ENCODE measurements around the gene NPPC. TPM values are rescaled to one million over a fixed set of nuclear protein-coding genes. Genes with fewer than 3 reads are reported as not detected.
A peak's percentile ranks its signal among the peaks of the same experiment; 100 is the strongest.

Gene NPPC
- total RNA-seq, 4 donors from 2014 or later: not detected

GRCh38 chr2:231900486-231900942, 25.7 kb downstream of the NPPC start:
- WGBS, 2 donors: 29 to 31% methylated on average over 22 of the region's 22 CpGs
- peak; percentile 37 to 92 for DNase-seq (ENCODE audit: low spot score in 2 of 2)
- TF ChIP-seq, protein P1, sequence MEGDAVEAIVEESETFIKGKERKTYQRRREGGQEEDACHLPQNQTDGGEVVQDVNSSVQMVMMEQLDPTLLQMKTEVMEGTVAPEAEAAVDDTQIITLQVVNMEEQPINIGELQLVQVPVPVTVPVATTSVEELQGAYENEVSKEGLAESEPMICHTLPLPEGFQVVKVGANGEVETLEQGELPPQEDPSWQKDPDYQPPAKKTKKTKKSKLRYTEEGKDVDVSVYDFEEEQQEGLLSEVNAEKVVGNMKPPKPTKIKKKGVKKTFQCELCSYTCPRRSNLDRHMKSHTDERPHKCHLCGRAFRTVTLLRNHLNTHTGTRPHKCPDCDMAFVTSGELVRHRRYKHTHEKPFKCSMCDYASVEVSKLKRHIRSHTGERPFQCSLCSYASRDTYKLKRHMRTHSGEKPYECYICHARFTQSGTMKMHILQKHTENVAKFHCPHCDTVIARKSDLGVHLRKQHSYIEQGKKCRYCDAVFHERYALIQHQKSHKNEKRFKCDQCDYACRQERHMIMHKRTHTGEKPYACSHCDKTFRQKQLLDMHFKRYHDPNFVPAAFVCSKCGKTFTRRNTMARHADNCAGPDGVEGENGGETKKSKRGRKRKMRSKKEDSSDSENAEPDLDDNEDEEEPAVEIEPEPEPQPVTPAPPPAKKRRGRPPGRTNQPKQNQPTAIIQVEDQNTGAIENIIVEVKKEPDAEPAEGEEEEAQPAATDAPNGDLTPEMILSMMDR (IDR thresholded peaks at IDR 0.05): no peak
- TF ChIP-seq POLR2A (IDR thresholded peaks at IDR 0.05): no peak
- H3K4me3 ChIP-seq (ENCODE audit: low read depth, poor library complexity, severe bottlenecking): no peak overlapping the region
- intact Hi-C loops (cut with DNase I; ENCODE audit: low total_unique reads): no loop called here

DNA sequence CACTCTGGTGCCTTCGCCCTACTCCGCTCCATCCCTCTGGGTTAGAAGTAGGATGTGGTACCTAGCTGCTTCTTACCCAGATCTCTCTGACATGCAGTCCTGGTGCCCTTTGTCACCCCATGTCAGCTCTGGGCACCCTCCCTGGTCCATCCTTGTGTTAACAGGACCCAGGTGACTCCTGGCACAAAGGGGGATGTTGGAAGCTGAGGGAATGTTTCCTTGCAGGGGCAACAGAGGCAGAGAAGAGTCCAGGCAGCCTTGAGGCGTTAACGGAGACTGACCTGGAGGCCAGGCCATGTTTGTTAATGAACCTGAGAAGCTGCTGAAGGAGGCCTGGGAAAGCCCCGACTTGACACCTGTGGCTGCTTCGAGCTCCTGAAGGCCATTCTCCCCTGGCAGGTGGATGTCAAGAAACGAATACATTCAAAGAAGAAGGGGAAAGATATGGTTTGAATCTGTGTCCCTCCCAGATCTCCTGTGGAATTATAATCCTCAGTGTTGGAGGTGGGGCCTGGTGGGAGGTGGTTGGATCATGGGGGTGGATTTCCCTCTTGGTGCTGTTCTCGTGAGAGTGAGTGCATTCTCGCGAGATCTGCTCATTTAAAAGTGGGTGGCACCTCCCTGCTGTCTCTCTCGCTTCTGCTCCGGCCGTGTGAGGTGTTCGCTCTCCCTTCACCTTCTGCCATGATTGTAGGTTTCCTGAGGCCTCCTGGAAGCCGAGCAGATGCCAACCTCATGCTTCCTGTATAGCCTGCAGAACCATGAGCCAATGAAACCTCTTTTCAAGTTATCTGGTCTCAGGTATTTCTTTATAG, 31.4 kb downstream of the NPPC start:
- intact Hi-C loops (cut with DNase I; ENCODE audit: low total_unique reads): no loop called here
- peak in 1 of 2 donors; percentile 63 for DNase-seq (ENCODE audit: low spot score in 2 of 2)
- H3K4me3 ChIP-seq (ENCODE audit: low read depth, poor library complexity, severe bottlenecking): no peak overlapping the region
- TF ChIP-seq POLR2A (IDR thresholded peaks at IDR 0.05): no peak
- TF ChIP-seq, protein P1 (IDR thresholded peaks at IDR 0.05): no peak
- 91 to 93% methylated on average over 15 of the region's 15 CpGs for WGBS, 2 donors

DNA sequence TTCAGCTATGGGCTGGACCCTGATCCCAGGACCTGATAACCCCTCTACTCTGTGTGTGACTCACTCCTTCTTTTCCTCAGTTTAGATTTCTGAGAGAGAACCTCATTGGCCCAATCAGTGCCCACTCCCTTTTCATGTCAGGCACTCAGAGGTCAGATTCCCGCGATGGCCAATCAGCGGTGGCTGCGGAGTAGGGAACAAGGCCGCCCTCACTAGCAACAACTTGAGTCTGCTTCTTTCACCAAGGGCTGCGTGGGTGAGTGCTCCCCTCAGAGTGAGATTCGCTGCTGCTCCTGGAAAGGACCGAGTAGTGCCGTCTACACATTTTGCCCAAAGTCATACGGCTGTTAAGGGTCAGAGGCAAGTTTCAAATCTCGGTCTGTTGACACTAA, 34.7 kb downstream of the NPPC start:
- peak in 1 of 2 donors; percentile 70 for DNase-seq (ENCODE audit: low spot score in 2 of 2)
- TF ChIP-seq, protein P1 (IDR thresholded peaks at IDR 0.05): no peak
- TF ChIP-seq POLR2A (IDR thresholded peaks at IDR 0.05): no peak
- intact Hi-C loops (cut with DNase I; ENCODE audit: low total_unique reads): no loop called here
- WGBS, 2 donors: 71 to 80% methylated on average over 11 of the region's 11 CpGs
- H3K4me3 ChIP-seq (ENCODE audit: low read depth, poor library complexity, severe bottlenecking): no peak overlapping the region

GRCh38 chr2:231890896-231891513, 35.2 kb downstream of the NPPC start:
- TF ChIP-seq, protein P1 (IDR thresholded peaks at IDR 0.05): no peak
- TF ChIP-seq POLR2A (IDR thresholded peaks at IDR 0.05): no peak
- 84 to 90% methylated on average over 11 of the region's 11 CpGs for WGBS, 2 donors
- no peak overlapping the region for H3K4me3 ChIP-seq (ENCODE audit: low read depth, poor library complexity, severe bottlenecking)
- DNase-seq (ENCODE audit: low spot score in 2 of 2): peak in 1 of 2 donors; percentile 49
- intact Hi-C loops (cut with DNase I; ENCODE audit: low total_unique reads): no loop called here

DNA sequence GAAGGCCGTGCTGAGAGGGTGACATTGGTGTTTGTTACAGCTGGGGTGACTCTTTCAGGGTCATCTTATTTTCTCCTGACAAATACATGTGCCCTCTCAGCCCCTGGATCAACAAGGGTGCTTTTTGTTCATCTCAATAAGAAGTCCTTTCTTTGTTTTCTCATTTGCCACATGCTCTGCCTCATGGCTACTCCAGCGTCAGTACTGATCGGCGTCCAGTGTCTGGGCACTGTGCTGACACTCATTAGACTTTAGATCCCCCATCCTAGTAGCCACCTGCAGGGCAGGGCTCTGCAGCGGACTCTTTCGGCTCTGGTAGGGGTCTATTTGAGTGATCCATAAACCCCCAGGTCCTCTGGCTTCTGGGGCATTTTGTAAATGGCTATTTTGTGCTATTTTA, 38.4 kb downstream of the NPPC start:
- peak in 1 of 2 donors; percentile 6 for DNase-seq (ENCODE audit: low spot score in 2 of 2)
- no peak for TF ChIP-seq POLR2A (IDR thresholded peaks at IDR 0.05)
- TF ChIP-seq, protein P1 (IDR thresholded peaks at IDR 0.05): no peak
- intact Hi-C loops (cut with DNase I; ENCODE audit: low total_unique reads): no loop called here
- 91 to 92% methylated on average over 6 of the region's 6 CpGs for WGBS, 2 donors
- no peak overlapping the region for H3K4me3 ChIP-seq (ENCODE audit: low read depth, poor library complexity, severe bottlenecking)

Measured in lower leg skin (tissue), 4 donors.